ENCODE data around the gene PIK3C2B.
"Not testable (repeated sequence)": the region's sequence is repeated elsewhere in the genome, so short reads cannot be mapped to it uniquely, and the experiment has no call there.

PIK3C2B gene

DNA sequence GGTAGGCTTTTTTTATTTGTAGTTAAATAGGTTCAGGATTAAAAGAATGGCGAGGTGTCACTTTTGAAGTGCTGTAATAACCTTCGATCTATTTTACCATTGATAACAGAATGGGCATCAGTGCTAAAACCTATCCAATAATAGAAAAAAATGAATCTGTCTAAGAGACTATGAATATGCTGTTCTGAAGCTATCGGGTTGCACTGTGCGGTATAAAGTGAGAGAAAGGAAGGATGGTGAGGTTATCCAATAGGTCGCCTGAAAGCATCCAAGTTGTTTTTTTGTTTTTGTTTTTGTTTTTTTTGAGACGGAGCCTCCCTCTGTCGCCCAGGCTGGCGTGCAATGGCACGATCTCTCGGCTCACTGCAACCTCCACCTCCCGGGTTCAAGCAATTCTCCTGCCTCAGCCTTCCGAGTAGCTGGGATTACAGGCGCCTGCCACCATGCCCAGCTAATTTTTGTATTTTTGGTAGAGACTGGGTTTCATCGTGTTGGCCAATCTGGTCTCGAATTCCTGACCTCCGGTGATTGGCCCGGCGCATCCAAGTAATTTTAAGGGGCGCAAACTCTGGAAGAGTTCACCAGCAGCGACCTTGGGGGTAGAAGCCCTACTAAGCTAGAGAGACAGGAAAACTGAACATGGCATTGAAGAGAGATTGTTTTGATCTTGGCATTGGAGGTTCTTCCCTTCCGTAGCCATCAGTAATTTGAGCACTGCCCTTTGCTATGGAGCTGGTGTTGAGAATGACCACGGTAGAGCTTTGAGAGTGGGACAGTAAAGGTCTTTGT is 12.9 kb upstream of the PIK3C2B start:
- DNase-seq = no peak

DNA sequence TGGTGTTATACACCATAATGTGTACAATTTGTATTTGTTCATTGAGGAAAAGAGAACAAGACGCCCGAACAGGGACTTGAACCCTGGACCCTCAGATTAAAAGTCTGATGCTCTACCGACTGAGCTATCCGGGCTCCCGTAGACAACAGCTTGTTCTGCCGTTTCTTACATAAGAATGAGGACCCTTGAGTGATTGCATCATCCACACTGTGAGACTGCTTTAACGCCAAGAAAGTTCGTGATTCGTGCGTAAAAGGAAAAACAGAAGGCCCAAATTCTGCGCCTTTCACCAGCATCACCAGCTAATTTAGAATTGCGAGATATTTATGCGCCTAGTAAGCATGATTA is 12.3 kb upstream of the PIK3C2B start:
- peak; percentile 52 to 79 (median 68) for DNase-seq

DNA sequence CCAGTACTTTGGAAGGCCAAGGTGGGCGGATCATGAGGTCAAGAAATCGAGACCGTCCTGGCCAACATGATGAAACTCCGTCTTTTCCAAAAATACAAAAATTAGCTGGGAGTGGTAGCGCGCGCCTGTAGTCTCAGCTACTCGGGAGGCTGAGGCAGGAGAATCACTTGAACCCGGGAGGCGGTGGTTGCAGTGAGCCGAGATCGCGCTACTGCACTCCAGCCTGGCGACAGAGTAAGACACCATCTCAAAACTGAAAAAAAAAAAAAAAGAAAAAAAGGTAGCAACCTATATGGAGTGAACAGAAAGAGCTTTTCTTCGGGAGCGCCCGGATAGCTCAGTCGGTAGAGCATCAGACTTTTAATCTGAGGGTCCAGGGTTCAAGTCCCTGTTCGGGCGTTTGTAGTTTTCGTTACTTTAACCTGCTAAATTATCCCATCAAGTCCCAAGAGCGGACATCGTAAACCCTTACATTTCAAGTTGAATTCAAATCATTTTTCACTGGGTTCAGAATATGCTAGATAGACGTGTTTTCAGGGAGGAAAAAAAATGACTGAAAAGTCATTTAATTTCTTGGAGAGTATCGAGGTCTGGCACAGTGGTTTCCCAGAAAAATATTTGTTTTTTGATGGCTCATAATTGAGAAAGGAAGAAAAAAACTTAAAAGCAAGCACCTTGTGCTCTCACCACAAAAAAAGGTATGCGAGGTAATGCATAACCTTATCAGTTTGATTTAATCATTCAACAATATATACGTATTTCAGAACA is 11.8 kb upstream of the PIK3C2B start:
- peak in 2 of 4 experiments; percentile 45 to 52 for DNase-seq

DNA sequence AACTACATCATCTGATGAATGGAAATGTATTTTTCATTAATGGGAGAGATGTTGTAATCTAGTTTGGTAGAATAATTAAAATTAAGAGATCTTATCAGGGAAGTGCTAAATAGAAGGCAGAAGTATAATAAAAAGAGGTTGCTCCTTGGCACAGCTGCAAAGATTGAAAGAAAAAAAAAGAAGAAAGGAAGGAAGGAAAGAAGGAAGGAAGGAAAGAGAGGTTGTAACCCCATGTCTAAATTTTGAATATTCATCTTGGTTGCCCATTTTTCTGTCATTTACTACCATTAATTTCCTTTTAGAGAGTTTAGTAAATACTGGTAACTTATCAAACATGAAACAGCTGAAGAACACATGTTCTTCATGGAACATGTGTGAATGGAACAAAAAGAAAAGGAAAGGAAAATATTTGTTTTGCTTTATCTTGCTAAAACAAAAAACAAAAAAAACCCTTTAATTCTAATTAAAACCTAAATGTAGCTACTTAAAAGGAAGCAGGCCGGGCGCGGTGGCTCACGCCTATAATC is 11.1 kb upstream of the PIK3C2B start:
- no peak for DNase-seq

DNA sequence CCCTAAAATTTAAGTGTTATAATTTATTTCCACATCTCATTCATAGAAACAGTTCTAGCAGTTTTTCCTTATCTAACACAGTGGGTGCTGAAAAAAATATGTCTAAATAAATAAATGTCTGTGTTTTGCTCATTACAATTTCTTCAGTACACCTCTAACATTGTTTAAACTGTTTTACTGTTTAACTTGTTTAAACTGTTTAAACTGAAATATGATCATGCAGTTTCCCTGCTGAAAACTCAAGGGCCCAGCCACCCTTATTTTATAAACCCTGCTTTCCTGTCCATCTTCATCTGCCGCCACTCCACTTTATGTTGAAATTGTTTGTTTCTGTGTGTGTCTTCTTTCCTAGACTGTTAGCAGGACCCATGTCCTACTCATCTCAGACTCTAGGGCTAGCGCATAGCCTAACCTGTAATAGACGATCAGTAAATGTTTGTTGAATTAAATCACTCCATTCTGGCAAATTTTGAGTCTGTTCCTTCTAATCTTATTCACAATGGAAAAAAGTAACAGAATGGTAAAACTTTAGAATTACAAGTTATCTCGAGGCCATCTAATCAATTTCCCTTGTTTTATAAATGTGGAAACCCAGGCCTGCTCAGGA is 9.4 kb upstream of the PIK3C2B start:
- no peak for DNase-seq

DNA sequence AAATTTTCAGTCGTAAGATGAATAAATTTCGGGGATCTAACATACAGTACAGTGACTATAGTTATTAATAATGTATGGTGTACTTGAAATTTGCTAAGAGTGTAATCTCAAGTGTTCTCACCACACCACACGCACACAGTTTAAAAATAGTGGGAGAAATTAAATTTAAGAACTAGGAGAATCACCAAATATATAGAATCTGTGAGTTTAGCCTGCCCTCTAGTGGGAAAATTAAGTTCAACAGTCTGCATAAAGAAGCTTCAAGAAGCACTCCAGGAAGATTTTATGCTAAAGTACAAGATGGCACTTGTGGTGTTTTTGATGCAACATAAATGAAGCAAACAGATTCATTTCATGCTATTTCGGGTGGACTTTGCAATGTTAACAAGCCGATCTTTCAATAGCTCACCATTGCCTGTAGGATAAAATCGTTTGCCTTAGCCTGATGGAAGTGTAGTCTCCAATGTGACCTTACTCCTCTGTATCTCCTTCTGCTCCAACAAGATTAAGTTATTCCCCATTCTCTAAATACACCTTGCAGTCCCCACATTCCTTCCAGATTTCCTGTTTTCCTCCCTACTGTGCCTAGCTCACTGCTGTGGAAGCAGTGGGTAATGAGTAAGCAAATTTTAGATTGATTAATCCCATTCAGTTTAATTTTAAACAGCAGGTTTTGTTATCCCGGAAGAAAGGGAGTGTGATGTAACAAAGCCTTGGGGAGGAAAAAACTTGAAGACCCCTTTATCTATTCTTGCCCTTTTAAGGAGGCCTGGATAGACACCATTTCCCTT is 8.7 kb upstream of the PIK3C2B start:
- DNase-seq = no peak

DNA sequence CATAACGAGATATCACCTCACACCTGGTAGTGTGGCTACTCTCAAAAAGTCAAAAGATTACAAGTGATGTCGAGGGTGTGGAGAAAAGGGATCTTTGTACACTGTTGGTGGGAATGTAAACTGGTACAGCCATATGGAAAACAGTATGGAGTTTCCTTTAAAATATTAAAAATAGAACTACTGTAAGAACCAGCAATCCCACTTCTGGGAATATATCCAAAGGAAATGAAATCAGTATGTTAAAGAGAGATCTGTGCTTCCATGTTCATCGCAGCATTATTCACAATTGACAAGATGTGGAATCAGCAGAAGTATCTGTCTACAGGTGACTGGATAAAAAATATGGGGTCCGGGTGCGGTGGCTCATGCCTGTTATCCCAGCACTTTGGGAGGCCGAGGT is 7.6 kb upstream of the PIK3C2B start:
- no peak for DNase-seq

DNA sequence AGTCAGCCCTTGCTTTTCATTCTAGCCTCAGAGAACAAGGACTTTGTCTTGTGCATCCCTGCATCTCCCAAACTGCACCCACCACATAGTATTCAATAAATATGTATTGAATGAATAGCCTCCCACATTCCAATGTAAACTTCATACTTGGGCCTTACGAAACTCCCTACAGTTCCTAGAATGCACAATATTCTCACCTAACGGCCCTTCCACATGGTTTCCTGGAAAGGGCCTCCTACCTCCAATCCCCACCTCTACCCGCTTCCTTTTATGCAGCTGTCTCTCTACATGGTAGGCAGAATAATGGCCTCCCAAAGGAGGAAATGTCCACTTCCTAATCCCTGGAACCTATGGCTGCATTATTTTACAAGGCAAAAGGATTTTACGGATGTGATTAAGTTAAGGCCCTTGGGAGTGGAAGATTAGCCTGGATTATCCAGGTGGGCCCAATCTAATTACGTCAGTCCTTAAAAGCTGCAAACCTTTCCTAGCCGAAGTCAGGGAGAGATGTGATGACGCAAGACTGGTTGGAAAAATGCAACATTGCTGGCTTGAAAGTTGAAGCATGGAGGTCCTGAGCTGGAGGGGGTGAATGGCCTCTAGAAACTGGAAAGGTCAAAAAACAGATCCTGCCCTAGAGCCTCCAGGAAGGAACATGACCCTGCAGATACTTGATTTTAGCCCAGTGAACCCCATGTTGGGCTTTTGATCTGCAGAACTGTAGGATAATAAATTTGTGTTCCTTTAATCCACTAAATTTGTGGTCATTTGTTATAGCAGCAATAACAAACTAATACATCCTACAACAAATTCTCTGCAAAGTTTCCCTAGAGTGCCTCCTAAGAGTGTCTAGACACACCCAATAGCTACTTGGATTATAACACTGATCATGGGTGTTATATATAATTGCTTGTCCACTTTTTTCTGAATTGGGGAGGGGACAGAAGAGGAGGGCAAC is 5.2 kb upstream of the PIK3C2B start:
- DNase-seq = no peak

DNA sequence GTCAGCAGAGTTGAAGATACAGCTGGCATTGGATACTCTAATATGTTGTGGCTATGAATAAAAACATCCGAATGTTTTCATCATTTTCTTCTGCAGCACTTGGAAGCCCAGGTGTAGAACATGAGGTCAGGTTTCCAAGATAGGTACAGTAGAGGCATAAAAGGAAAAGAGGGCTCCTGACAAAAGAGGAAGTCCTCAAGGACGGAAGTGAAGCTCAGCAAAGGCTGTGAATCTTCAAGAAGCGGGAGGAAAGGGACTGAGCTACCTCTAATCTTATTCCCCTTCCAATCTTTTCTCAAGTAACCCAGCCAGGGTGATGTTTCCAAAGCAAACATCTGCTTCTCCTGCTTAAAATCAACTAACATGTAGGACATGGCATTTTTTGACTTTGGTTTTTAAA is 4.4 kb upstream of the PIK3C2B start:
- DNase-seq = no peak

DNA sequence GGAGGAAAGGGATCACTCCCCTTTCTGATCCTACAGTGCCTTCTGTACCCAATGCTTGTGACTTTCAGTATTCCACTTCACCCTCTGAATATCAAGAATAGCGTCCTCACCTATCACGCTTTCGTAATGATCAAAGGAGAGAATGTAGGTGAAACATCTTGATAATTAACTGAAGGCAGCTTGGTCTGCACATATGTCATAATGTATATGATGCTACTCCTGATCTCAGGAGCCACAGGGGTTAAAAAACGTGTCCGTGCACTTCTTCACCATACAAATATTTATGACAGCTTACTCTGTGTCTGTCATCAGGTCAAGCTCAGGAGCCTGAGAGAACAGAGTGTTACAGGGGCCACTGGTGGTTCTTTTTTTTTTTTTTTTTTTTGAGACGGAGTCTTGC is 1.2 kb upstream of the PIK3C2B start:
- no peak for DNase-seq

DNA sequence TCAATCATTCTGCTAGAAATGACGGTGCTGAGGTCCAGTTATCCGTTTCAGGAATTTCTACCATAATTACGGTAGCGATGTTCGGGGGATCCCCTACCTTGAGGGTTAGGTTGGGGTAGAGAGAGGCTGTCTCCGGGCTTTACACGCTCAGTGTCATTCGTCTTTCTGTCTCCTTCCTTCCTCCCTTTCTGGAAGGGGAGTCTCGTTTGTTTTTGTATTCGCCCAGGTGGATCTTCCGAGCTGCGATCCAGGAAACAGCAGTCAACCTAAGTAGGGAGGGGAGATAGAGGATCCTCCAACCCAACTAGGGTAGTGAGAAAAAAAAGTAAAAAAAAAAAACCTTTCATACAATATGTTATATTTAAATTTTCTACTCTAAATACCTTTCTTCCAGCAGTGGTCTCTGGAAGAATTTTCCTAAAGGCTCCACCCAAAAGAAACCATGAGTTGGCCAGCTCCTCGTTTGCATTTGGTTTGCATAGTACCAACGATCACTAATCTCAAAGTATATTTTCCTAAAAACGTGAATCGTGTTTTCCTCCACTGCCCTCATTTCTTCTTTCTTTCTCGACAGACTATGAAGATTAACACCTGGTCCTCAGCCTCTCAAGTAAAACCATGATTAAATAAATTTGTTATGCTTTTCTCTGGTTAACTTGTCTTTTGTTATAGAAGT is 611 bp upstream of the PIK3C2B start:
- no peak for DNase-seq

DNA sequence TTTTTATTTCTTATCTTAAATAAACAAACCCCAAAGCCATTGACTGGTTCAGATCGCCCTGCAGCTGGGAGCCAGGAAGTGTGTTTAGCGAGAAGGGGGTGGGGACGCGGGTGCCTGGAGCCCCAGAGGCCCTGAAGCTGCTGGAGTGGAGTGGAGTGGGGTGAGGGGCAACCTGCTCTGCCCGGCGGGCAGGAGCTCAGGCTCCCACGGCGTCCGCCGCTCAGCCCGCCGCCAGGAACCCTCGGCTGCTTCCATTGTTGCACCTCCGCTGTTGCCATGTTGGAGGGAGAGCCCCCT is 673 bp downstream of the PIK3C2B start:
- peak in 2 of 4 experiments; percentile 32 to 37 for DNase-seq

DNA sequence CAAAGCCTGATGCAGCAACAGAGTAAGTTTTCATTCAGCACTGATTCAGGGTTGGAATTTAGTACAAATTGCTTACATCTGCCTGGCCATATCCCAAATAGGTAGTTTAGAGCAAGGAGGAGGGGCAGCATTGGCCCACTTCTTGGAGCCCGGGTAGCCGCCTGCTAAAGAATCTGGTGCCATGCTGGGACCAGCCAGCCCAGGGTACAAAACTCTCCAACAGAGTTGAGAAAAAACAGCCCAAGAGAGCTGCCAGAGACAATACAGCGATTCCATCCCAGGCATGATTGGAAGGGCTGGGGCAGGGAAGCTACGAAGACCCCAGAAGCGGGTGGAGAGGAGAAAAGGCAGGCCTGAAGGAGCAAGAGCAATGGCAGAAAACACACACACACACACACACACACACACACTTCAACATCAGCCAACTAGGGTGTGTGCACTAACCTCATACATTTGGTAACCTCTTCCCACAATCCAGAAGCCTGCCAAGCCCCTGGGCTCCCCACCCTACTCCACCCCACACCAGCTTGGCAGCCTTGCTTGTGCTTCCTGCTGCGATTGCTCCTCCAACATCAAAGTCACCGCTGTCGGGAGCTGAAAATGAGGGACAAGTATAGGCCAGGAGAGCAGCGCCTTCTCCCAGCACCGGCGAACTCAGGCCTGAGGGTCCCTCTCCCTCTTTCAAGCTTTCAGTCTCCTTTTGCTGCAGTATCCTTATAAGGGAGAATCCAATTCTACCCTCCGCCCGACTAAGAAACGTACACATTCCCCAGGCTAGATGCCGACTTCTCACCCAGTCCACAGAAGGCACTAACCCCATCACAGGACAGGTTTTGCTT is 1.2 kb downstream of the PIK3C2B start:
- no peak for DNase-seq

DNA sequence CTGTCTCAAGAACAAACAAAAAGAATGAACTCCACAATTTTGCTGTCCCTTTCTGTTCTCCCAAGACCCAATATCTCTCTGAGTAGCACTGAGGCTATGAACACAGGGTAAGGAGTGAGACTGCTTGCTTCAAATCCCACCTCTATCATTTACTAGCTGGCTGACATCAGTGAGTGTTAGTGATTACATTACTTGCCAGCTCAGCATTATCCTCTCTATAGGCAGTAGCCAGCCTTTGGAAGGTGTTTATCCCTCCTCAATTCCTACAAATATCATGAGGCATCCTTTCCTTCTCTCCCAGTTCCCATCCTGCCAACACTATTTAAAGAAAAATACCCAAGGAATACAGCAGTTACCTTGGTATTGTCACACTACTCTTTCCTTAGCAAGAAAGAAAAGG is 3.0 kb downstream of the PIK3C2B start:
- no peak for DNase-seq

DNA sequence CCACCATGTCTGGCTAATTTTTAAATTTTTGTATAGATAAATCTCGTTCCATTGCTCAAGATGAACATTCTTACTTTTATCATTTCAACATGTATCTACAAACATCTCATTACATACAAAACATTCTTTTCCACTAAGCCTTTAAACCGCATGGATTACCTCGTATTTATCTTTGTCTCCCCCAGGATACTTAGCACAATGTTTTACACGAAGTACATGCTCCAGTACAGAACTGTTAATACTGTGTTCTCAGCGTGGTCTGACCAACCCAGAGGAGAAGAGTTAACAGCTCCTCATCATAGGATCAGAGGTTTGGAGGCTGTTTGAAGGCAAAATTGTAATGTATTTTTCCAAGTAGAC is 7.4 kb downstream of the PIK3C2B start:
- DNase-seq = no peak

DNA sequence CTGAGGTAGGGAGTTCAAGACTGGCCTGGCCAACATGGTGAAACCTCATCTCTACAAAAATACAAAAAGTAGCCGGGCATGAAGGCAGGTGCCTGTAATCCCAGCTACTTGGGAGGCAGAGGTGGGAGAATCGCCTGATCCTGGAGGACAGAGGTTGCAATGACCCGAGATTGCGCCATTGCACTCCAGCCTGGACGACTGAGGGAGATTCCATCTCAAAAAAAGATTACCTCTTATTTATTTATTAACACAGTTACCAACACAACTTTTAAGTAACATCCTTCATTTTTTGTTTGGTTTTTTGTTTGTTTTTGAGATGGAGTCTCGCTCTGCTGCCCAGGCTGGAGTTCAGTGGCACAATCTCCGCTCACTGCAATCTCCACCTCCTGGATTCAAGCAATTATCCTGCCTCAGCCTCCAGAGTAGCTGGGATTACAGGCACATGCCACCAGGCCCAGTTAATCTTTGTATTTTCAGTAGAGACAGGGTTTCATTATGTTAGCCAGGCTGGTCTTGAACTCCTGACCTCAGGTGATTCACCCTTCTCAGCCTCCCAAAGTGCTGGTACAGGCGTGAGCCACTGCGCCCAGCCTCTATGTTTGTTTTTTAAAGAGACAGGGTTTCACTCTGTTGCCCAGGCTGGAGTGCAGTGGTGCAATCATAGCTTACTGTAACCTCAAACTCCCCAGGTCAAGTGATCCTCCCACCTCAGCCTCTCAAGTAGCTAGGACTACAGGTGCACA is 7.9 kb downstream of the PIK3C2B start:
- not testable (repeated sequence) for DNase-seq

DNA sequence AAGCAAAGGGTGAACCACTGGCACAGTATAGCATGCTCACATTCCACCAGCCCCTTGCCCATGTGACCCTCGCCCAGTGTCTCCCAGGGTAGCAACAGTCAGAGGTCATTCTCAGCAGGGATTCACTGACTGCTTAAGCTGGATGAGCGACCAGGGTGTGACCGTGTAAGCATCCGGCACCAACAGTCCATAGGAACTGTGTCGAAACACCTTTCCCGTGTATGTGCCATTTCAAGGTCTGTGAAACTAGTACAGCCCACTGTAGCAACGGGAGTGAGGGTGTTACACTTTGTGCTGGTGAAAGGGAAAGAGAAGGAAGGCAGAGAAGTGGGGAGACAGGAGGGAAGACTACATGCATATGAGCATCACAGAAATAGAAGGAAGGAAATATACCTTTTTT is 10.8 kb downstream of the PIK3C2B start:
- no peak for DNase-seq

DNA sequence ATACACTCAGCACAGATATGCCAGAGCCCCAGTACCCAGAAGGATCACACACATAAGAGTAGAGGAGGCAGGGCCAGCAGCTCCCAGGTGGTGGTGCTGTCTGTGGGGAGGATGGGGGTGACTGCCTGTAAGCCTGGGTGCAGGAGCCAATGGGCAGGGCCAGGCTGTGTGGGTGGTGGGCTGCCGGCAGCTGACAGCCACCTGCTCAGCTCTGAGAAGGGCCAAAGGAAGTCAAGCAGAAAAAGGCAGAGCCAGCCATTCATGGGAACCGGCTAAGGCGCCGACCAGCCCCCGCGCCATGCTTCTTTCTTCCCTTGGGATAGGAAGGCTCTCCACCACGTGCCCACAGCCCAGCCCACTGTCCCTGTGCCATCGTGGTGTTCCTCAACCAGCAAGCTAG is 14.1 kb downstream of the PIK3C2B start:
- no peak for DNase-seq

DNA sequence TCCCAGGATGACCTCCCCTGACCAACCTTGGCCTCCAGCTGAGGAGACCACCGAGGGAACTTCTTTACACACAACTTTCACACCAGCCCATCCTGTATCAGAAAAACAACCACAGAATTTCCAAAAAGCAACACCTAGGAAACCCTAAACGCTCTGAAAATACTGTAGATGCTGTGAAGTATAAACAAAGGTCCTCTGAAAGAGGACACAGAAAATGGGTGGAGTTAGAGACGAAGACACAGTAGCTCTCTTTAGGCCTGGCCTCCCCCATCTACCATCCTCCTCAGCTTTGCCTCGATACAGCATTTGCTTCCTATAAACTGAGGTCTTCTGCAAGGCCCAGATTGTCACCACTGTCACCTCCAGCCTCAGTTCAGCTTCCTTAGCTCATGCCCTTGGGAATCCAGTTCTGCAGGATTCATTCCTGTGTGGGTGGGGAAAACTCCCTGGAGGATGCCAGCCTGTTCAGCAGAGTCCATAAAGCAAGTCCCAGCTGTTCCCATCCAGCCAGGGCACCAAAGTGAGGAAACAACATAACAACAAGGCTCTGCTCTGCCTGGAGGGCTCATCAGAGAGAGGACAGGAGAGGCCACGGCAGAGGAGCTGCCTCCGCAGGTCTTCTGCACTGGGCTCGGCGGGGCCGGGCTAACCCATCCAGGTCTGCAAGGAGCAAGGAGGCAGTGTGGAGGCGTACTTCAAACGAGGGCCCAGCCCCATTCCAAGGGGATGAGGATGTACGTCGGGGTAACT is 15.0 kb downstream of the PIK3C2B start:
- DNase-seq = no peak

Measured in activated CD4-positive, CD25-positive, alpha-beta regulatory T cell (primary cell).